Keratinocyte (primary cell): Measurements from ENCODE around the gene CCL26. TPM values are rescaled to one million over a fixed set of nuclear protein-coding genes. Genes with fewer than 3 reads are reported as not detected.
"Not testable (repeated sequence)": the region's sequence is repeated elsewhere in the genome, so short reads cannot be mapped to it uniquely, and the experiment has no call there.

ENCODE experiments used
- DNase-seq: peaks from one replicate; pipeline ENCODE4 v3.0.0-alpha.2; 2011; ENCODE audit warnings: low read depth, missing footprints, low spot score
- FAIRE-seq: peaks from 2 replicates; lab custom pipeline; 2011; peaks lifted over from hg19 to GRCh38; lab: Jason Lieb, UNC
- H2AFZ ChIP-seq: 2 replicates; pipeline ENCODE4 v1.6.0; 2012; ENCODE audit warnings: low read length, control low read depth, inconsistent platforms; ENCODE audit not compliant: control insufficient read depth
- H3K27ac ChIP-seq: 2 replicates; pipeline ENCODE4 v1.5.1; 2011; ENCODE audit warnings: low read length; ENCODE audit not compliant: control insufficient read depth, insufficient read depth
- H3K27me3 ChIP-seq: 3 replicates; pipeline ENCODE4 v1.6.0; 2011; ENCODE audit warnings: low read length; ENCODE audit not compliant: control insufficient read depth, insufficient read depth; ENCODE audit errors: extremely low read depth
- H3K36me3 ChIP-seq, 2 experiments: 2 replicates in 1 of 2; 3 replicates in 1 of 2; pipeline ENCODE4 v1.5.1; 2011; ENCODE audit warnings: low read length in 2 of 2, mild to moderate bottlenecking in 1 of 2; ENCODE audit not compliant: control insufficient read depth in 2 of 2, insufficient read depth in 2 of 2; ENCODE audit errors: extremely low read depth in 1 of 2
- H3K4me1 ChIP-seq: 3 replicates; pipeline ENCODE4 v1.5.1; 2011; ENCODE audit warnings: low read length; ENCODE audit not compliant: control insufficient read depth, insufficient read depth; ENCODE audit errors: extremely low read depth
- H3K4me2 ChIP-seq: 3 replicates; pipeline ENCODE4 v1.6.0; 2011; ENCODE audit warnings: low read depth, low read length; ENCODE audit not compliant: control insufficient read depth, insufficient read depth; ENCODE audit errors: extremely low read depth
- H3K4me3 ChIP-seq, 3 experiments: fragments of 200-600 bp in 1 of 3; sonication (generic) in 1 of 3; 2 replicates in 2 of 3; 3 replicates in 1 of 3; pipeline ENCODE4 v1.5.1; 2011 to 2016; ENCODE audit warnings: low read length in 3 of 3, mild to moderate bottlenecking in 3 of 3, control low read depth in 2 of 3, inconsistent platforms in 1 of 3, low read depth in 1 of 3, mixed read lengths in 1 of 3, mixed run types in 1 of 3, moderate library complexity in 1 of 3; ENCODE audit not compliant: control insufficient read depth in 2 of 3, insufficient read depth in 2 of 3; ENCODE audit errors: extremely low read depth in 1 of 3
- H3K79me2 ChIP-seq: 2 replicates; pipeline ENCODE4 v1.6.0; 2012; ENCODE audit warnings: low read length; ENCODE audit not compliant: control insufficient read depth, insufficient read depth
- H3K9ac ChIP-seq: 3 replicates; pipeline ENCODE4 v1.6.0; 2011; ENCODE audit warnings: low read length; ENCODE audit not compliant: control insufficient read depth, insufficient read depth; ENCODE audit errors: extremely low read depth
- H3K9me1 ChIP-seq: 3 replicates; pipeline ENCODE4 v1.6.0; 2011; ENCODE audit warnings: low read length; ENCODE audit not compliant: control insufficient read depth, insufficient read depth; ENCODE audit errors: extremely low read depth
- H3K9me3 ChIP-seq: 2 replicates; pipeline ENCODE4 v1.5.1; 2012; ENCODE audit warnings: low read depth, low read length; ENCODE audit not compliant: control insufficient read depth
- H4K20me1 ChIP-seq: 3 replicates; pipeline ENCODE4 v1.6.0; 2011; ENCODE audit warnings: low read length; ENCODE audit not compliant: control insufficient read depth, insufficient read depth; ENCODE audit errors: extremely low read depth
- CTCF ChIP-seq, 3 experiments: IDR thresholded peaks in 1 of 3; conservative IDR thresholded peaks in 1 of 3; optimal IDR thresholded peaks in 1 of 3; 2 replicates in 2 of 3; 3 replicates in 1 of 3; pipeline versions ENCODE3 to v1.5.1; 2011; ENCODE audit warnings: low read length in 3 of 3, mild to moderate bottlenecking in 3 of 3, moderate library complexity in 2 of 3, control low read depth in 1 of 3, inconsistent platforms in 1 of 3; ENCODE audit not compliant: insufficient read depth in 2 of 3; ENCODE audit errors: extremely low read depth in 1 of 3
- EZH2 ChIP-seq: IDR thresholded peaks from one replicate; pipeline ENCODE4 v1.6.1; 2012; ENCODE audit warnings: inconsistent platforms, mild to moderate bottlenecking, low read length, moderate library complexity
- dilution Hi-C: fragments of 300-500 bp; cut with MboI; formaldehyde crosslinking; loops from one replicate; pipeline ENCODE4 v1.7.0; 2020; ENCODE audit warnings: low sequenced_read_pairs; ENCODE audit not compliant: extremely low pct_ligation_motif_present
- polyA plus RNA-seq, 5 experiments: library from polyadenylated mRNA; depleted of rRNA in 3 of 5; stranded (reverse) in 3 of 5; stranded (forward) in 1 of 5; unstranded in 1 of 5; fragments of >200 nt; gene quantifications; 1 replicate in 1 of 5; 2 replicates in 3 of 5; 3 replicates in 1 of 5; pipeline versions ENCODE4 v1.2.1 to v1.2.3, GENCODE V29; 2011 to 2012; ENCODE audit warnings: missing spikeins in 2 of 5, low read depth in 1 of 5, low replicate concordance in 1 of 5

The CCL26 gene
- polyA plus RNA-seq, 1 donor (not counting 4 experiments of a cell fraction or from before 2014, with no cell fraction given): not detected

DNA sequence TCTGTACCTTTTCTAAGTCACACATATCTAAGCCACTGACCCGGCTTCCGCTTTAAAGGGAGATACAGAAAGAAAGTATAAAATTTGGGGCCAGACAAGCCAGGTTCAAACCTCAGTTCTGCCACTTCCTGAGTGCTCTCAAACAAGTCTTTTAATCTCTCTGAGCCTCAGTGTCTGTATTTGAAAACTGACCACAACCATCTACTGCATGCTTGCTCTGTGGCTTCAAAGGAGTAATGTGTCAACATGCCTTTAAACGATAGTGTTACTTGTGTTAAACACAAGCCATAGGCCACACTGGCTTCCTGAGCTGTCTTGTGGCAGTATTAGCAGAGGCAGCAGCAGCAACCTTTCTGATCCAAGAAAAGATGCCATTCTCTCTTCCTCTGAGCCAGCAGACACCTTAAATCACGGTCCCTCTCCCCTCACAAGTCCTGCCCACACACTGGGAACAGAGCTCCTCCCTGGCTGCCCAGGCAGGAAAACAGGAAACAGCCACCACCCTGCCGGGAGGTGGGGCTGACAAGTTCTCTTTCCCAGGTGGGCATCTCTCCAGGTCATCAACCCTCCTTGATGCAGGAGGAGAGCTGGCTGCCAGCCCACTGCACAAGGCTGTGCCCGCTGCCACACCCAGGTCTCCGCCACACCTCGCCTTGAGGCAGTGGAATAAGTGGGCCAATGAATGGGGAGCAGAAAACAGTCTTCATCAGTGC is 44.0 kb downstream of the CCL26 start:
- DNase-seq (peak; percentile 95), FAIRE-seq (peak; percentile 91)
- H3K9me1 ChIP-seq: no peaks in the 10 kb centered on the region
- H4K20me1 ChIP-seq: no peaks in the 10 kb centered on the region
- dilution Hi-C loops: no loop called here
- no peaks in the 10 kb centered on the region for H3K79me2 ChIP-seq
- peak overlapping the region; percentile 79 for H3K27ac ChIP-seq
- no peak for TF ChIP-seq EZH2
- TF ChIP-seq CTCF (optimal IDR thresholded peaks at IDR 0.05 in 1 of 3, IDR thresholded peaks at IDR 0.05 in 1 of 3, conservative IDR thresholded peaks at IDR 0.05 in 1 of 3; ENCODE audit: extremely low read depth in 1 of 3, insufficient read depth in 2 of 3, low read length in 3 of 3): no peak
- no peaks in the 10 kb centered on the region for H3K36me3 ChIP-seq
- peaks cover 21% of the 10 kb centered on the region for H3K4me1 ChIP-seq
- peak overlapping the region in 2 of 3 experiments; percentile 31 to 32 for H3K4me3 ChIP-seq
- H3K27me3 ChIP-seq: no peaks in the 10 kb centered on the region
- no peaks in the 10 kb centered on the region for H3K9me3 ChIP-seq
- peak overlapping the region; percentile 82 for H3K4me2 ChIP-seq
- H2AFZ ChIP-seq: peak overlapping the region; percentile 93
- H3K9ac ChIP-seq: peak overlapping the region; percentile 70

GRCh38 chr7:75727351-75727750 is 44.7 kb downstream of the CCL26 start:
- H3K27me3 ChIP-seq, DNase-seq, H2AFZ ChIP-seq, H3K9me1 ChIP-seq, FAIRE-seq, H3K4me3 ChIP-seq, H3K27ac ChIP-seq, H3K9me3 ChIP-seq, H4K20me1 ChIP-seq, dilution Hi-C loops, H3K79me2 ChIP-seq, H3K9ac ChIP-seq, H3K36me3 ChIP-seq: not testable (repeated sequence)
- Histone ChIP-seq H3K4me1 (peaks cover 18% of the 10 kb centered on the region), H3K4me2 (peak overlapping the region; percentile 82)
